Cardiac septum (tissue), 1 donor: ENCODE data around the gene XRRA1. TPM values are rescaled to one million over a fixed set of nuclear protein-coding genes. Genes with fewer than 3 reads are reported as not detected.

Experiments used
- DNase-seq: peaks from one replicate; pipeline ENCODE4 v3.0.0-alpha.2; 2020; ENCODE audit warnings: low spot score
- intact Hi-C: fragments of 100-400 bp; cut with DNase I; formaldehyde crosslinking; loops from one replicate; pipeline ENCODE4 v1.14.0; 2022
- total RNA-seq: library from RNA; stranded (reverse); fragmentation: NEBNext Ultra II Directional; extraction: Animal tissue kit (Norgen Biotek cat#: 25700); gene quantifications from one replicate; pipeline ENCODE4 v1.2.1, GENCODE V29; 2021
- donor health status: DM: no; HTN: no; CAD: no.

XRRA1 gene
- total RNA-seq, 1 donor from 2014 or later, result 5.2 TPM

GRCh38 chr11:74952752-74953151 is 3.9 kb upstream of the XRRA1 start:
- DNase-seq, result no peak
- intact Hi-C loops, result no loop called here

- intact Hi-C loops, result no loop called here
- DNase-seq, result no peak
Measured at GRCh38 chr11:74951226-74951625, 2.3 kb upstream of the XRRA1 start.

GRCh38 chr11:74950374-74950969 is 1.6 kb upstream of the XRRA1 start:
- intact Hi-C loops, result no loop called here
- no peak for DNase-seq

- DNase-seq, result no peak
- intact Hi-C loops, result no loop called here
Measured at GRCh38 chr11:74949753-74950137, 854 bp upstream of the XRRA1 start.

GRCh38 chr11:74948546-74948897 is 369 bp downstream of the XRRA1 start:
- DNase-seq, result no peak
- intact Hi-C loops, result no loop called here

GRCh38 chr11:74942073-74942759 is 6.7 kb downstream of the XRRA1 start:
- no peak for DNase-seq
- intact Hi-C loops, result no loop called here

GRCh38 chr11:74941492-74941891 is 7.4 kb downstream of the XRRA1 start:
- intact Hi-C loops, result no loop called here
- no peak for DNase-seq

GRCh38 chr11:74937696-74938475 is 11.0 kb downstream of the XRRA1 start:
- intact Hi-C loops, result no loop called here
- no peak for DNase-seq

- intact Hi-C loops, result no loop called here
- no peak for DNase-seq
Measured at GRCh38 chr11:74936976-74937375, 11.9 kb downstream of the XRRA1 start.

- intact Hi-C loops, result no loop called here
- DNase-seq, result no peak
Measured at GRCh38 chr11:74936087-74936486, 12.8 kb downstream of the XRRA1 start.

GRCh38 chr11:74935285-74935684 is 13.6 kb downstream of the XRRA1 start:
- intact Hi-C loops, result no loop called here
- DNase-seq, result no peak

GRCh38 chr11:74933765-74934164 is 15.1 kb downstream of the XRRA1 start:
- DNase-seq, result no peak
- intact Hi-C loops, result no loop called here

GRCh38 chr11:74932797-74933196 is 16.1 kb downstream of the XRRA1 start:
- DNase-seq, result no peak
- intact Hi-C loops, result no loop called here

- DNase-seq, result no peak
- intact Hi-C loops, result no loop called here
Measured at GRCh38 chr11:74932169-74932568, 16.7 kb downstream of the XRRA1 start.

- intact Hi-C loops, result loop anchor here (2.0 to 10.0 kb wide), 3 partner anchors 103 to 319 kb away; no protein-coding TSS in a partner anchor
- peak; percentile 76 for DNase-seq
Measured at GRCh38 chr11:74929431-74930363, 19.2 kb downstream of the XRRA1 start.

GRCh38 chr11:74927496-74927895 is 21.4 kb downstream of the XRRA1 start:
- no peak for DNase-seq
- intact Hi-C loops, result loop anchor here (10.0 kb wide), 1 partner anchor 217 kb away; no protein-coding TSS in a partner anchor

GRCh38 chr11:74926304-74927030 is 22.4 kb downstream of the XRRA1 start:
- DNase-seq, result no peak
- intact Hi-C loops, result loop anchor here (10.0 kb wide), 1 partner anchor 218 kb away; no protein-coding TSS in a partner anchor

- intact Hi-C loops, result loop anchor here (10.0 kb wide), 1 partner anchor 220 kb away; no protein-coding TSS in a partner anchor
- DNase-seq, result no peak
Measured at GRCh38 chr11:74925281-74925680, 23.6 kb downstream of the XRRA1 start.

- intact Hi-C loops, result loop anchor here (10.0 kb wide), 1 partner anchor 222 kb away; no protein-coding TSS in a partner anchor
- no peak for DNase-seq
Measured at GRCh38 chr11:74923125-74923524, 25.8 kb downstream of the XRRA1 start.
